Kidney capillary endothelial cell (primary cell): ENCODE data around the gene CD22.
"Not testable (repeated sequence)": the region's sequence is repeated elsewhere in the genome, so short reads cannot be mapped to it uniquely, and the experiment has no call there.

Source experiments
- DNase-seq: peaks from one replicate; pipeline ENCODE4 v3.0.0-alpha.2; 2018; ENCODE audit warnings: low spot score

Gene CD22

GRCh38 chr19:35328851-35329285 lies at the start of gene CD22:
CD22 (plus strand) TSS chr19:35329187; CDS start chr19:35332041, 2,854 bp downstream.
- no peak for DNase-seq

- DNase-seq = no peak
Observed at GRCh38 chr19:35279374-35279773, 49.6 kb upstream of the CD22 start.

- DNase-seq = no peak
Observed at GRCh38 chr19:35279985-35280821, 48.8 kb upstream of the CD22 start.

- no peak for DNase-seq
Observed at GRCh38 chr19:35281303-35281702, 47.7 kb upstream of the CD22 start.

- no peak for DNase-seq
Observed at GRCh38 chr19:35284153-35285094, 44.6 kb upstream of the CD22 start.

- DNase-seq = no peak
Observed at GRCh38 chr19:35285095-35285449, 43.9 kb upstream of the CD22 start.

- DNase-seq = not testable (repeated sequence)
Observed at GRCh38 chr19:35285465-35285864, 43.5 kb upstream of the CD22 start.

GRCh38 chr19:35286101-35286500 lies 42.9 kb upstream of the CD22 start:
- not testable (repeated sequence) for DNase-seq

- DNase-seq = no peak
Observed at GRCh38 chr19:35287713-35288112, 41.3 kb upstream of the CD22 start.

- DNase-seq = no peak
Observed at GRCh38 chr19:35288331-35288730, 40.7 kb upstream of the CD22 start.

- DNase-seq = no peak
Observed at GRCh38 chr19:35288906-35289305, 40.1 kb upstream of the CD22 start.

- DNase-seq = no peak
Observed at GRCh38 chr19:35290381-35291127, 38.4 kb upstream of the CD22 start.

- no peak for DNase-seq
Observed at GRCh38 chr19:35291259-35291658, 37.7 kb upstream of the CD22 start.

GRCh38 chr19:35291916-35292315 lies 37.1 kb upstream of the CD22 start, which contains the start of gene MAG:
MAG (plus strand) TSS chr19:35292161; CDS start chr19:35295409, 3,248 bp downstream.
- no peak for DNase-seq

GRCh38 chr19:35292421-35293362 lies 36.3 kb upstream of the CD22 start:
- no peak for DNase-seq

GRCh38 chr19:35293363-35293739 lies 35.6 kb upstream of the CD22 start:
- no peak for DNase-seq

- no peak for DNase-seq
Observed at GRCh38 chr19:35293808-35294207, 35.2 kb upstream of the CD22 start.

- no peak for DNase-seq
Observed at GRCh38 chr19:35294328-35294727, 34.7 kb upstream of the CD22 start.

GRCh38 chr19:35294859-35295791 lies 33.9 kb upstream of the CD22 start:
- DNase-seq = no peak
